H1 (cell line): ENCODE results near the gene POLN. TPM values are rescaled to one million over a fixed set of nuclear protein-coding genes. Genes with fewer than 3 reads are reported as not detected.

Experiments used
- CTCF ChIA-PET: fragments of 300-600 bp; sonication (Branson Sonifier 250); formaldehyde crosslinking; loops from one replicate; lab custom pipeline; 2021; ENCODE audit not compliant: partially characterized antibody; lab: Charles Lee
- POLR2A ChIA-PET: fragments of 300-600 bp; sonication (Branson Sonifier 250); formaldehyde crosslinking; loops from one replicate; lab custom pipeline; 2021; ENCODE audit warnings: inconsistent platforms; ENCODE audit not compliant: partially characterized antibody; lab: Charles Lee
- DNase-seq, 2 experiments: peaks; one replicate each; pipeline versions ENCODE4 v3.0.0 to v3.0.0-alpha.2; 2010 to 2022; ENCODE audit warnings: low spot score in 2 of 2, low read depth in 1 of 2, mixed read lengths in 1 of 2
- FAIRE-seq: peaks from 2 replicates; lab custom pipeline; 2011; peaks lifted over from hg19 to GRCh38; lab: Jason Lieb, UNC
- H2AFZ ChIP-seq: 2 replicates; pipeline ENCODE4 v1.8.1; 2012; ENCODE audit warnings: low read length, inconsistent platforms
- H2AK5ac ChIP-seq: 2 replicates; pipeline ENCODE4 v1.6.1; 2013; ENCODE audit warnings: low read depth, low read length
- H2BK120ac ChIP-seq: replicated peaks from 2 replicates; pipeline ENCODE3; 2013; ENCODE audit warnings: low read depth, low read length, inconsistent platforms
- H2BK12ac ChIP-seq: 2 replicates; pipeline ENCODE4 v1.6.1; 2013; ENCODE audit warnings: low read depth, low read length
- H2BK15ac ChIP-seq: 2 replicates; pipeline ENCODE4 v1.6.1; 2013; ENCODE audit warnings: low read length
- H2BK20ac ChIP-seq: 2 replicates; pipeline ENCODE4 v1.6.1; 2013; ENCODE audit warnings: low read length
- H2BK5ac ChIP-seq: 2 replicates; pipeline ENCODE4 v1.6.1; 2013; ENCODE audit warnings: low read depth, low read length
- H3K14ac ChIP-seq: 2 replicates; pipeline ENCODE4 v1.6.1; 2013; ENCODE audit warnings: inconsistent platforms; ENCODE audit not compliant: insufficient read length
- H3K18ac ChIP-seq: 2 replicates; pipeline ENCODE4 v1.6.1; 2013; ENCODE audit warnings: low read length; ENCODE audit errors: extremely low read depth
- H3K23ac ChIP-seq: 2 replicates; pipeline ENCODE4 v1.6.1; 2013; ENCODE audit warnings: inconsistent platforms; ENCODE audit not compliant: insufficient read length
- H3K23me2 ChIP-seq: 2 replicates; pipeline ENCODE4 v1.6.1; 2013; ENCODE audit warnings: low read depth, low read length
- H3K27ac ChIP-seq: 2 replicates; pipeline ENCODE4 v1.6.1; 2011; ENCODE audit warnings: low read depth, low read length, inconsistent platforms
- H3K27me3 ChIP-seq, 4 experiments: replicated peaks in 1 of 4; 1 replicate in 1 of 4; 2 replicates in 3 of 4; pipeline versions ENCODE4 v1.6.1 to v1.8.1; 2011 to 2013; ENCODE audit warnings: low read length in 3 of 4, mild to moderate bottlenecking in 3 of 4, inconsistent platforms in 2 of 4, mixed read lengths in 2 of 4, moderate library complexity in 1 of 4; ENCODE audit not compliant: control insufficient read depth in 3 of 4, insufficient read depth in 3 of 4; ENCODE audit errors: extremely low read depth in 1 of 4
- H3K36me3 ChIP-seq, 4 experiments: 2 replicates each; pipeline versions ENCODE4 v1.6.1 to v1.8.1; 2011 to 2013; ENCODE audit warnings: mild to moderate bottlenecking in 4 of 4, low read length in 3 of 4, moderate library complexity in 2 of 4, control low read depth in 1 of 4, inconsistent platforms in 1 of 4; ENCODE audit not compliant: insufficient read depth in 4 of 4, control insufficient read depth in 2 of 4
- H3K4ac ChIP-seq: replicated peaks from 2 replicates; pipeline ENCODE3; 2013; ENCODE audit warnings: low read length, low read depth, mixed read lengths, inconsistent platforms; ENCODE audit not compliant: insufficient read length
- H3K4me1 ChIP-seq, 4 experiments: replicated peaks in 1 of 4; 1 replicate in 1 of 4; 2 replicates in 3 of 4; pipeline versions ENCODE4 v1.6.1 to v1.8.1; 2011 to 2013; ENCODE audit warnings: low read length in 3 of 4, inconsistent platforms in 2 of 4, mixed read lengths in 1 of 4; ENCODE audit not compliant: insufficient read depth in 4 of 4, control insufficient read depth in 3 of 4
- H3K4me2 ChIP-seq, 2 experiments: 2 replicates each; pipeline versions ENCODE4 v1.6.1 to v1.8.1; 2011 to 2013; ENCODE audit warnings: low read depth in 2 of 2, low read length in 2 of 2, control low read depth in 1 of 2, inconsistent platforms in 1 of 2, mild to moderate bottlenecking in 1 of 2; ENCODE audit not compliant: insufficient read depth in 1 of 2
- H3K4me3 ChIP-seq, 4 experiments: fragments of 200-600, 300-600 bp in 1 of 4; sonication (generic), shearing (Covaris generic), sonication (Bioruptor Twin) in 1 of 4; 2 replicates each; pipeline versions ENCODE4 v1.5.1 to v1.8.1; 2011 to 2016; ENCODE audit warnings: low read length in 4 of 4, low read depth in 3 of 4, control low read depth in 2 of 4, inconsistent platforms in 2 of 4, mild to moderate bottlenecking in 2 of 4, mixed read lengths in 1 of 4, moderate library complexity in 1 of 4; ENCODE audit not compliant: insufficient read depth in 2 of 4; ENCODE audit errors: extremely low read depth in 1 of 4
- H3K56ac ChIP-seq: replicated peaks from 2 replicates; pipeline ENCODE3; 2013; ENCODE audit warnings: low read depth, mild to moderate bottlenecking, mixed read lengths, low read length, inconsistent platforms; ENCODE audit not compliant: insufficient read length
- H3K79me1 ChIP-seq: 2 replicates; pipeline ENCODE4 v1.6.1; 2013; ENCODE audit warnings: low read depth, low read length, control low read depth
- H3K79me2 ChIP-seq, 2 experiments: 2 replicates each; pipeline versions ENCODE4 v1.6.1 to v1.8.1; 2012 to 2013; ENCODE audit warnings: low read length in 2 of 2, mild to moderate bottlenecking in 2 of 2, inconsistent platforms in 1 of 2; ENCODE audit not compliant: insufficient read depth in 2 of 2, control insufficient read depth in 1 of 2
- H3K9ac ChIP-seq, 4 experiments: replicated peaks in 1 of 4; 1 replicate in 1 of 4; 2 replicates in 3 of 4; pipeline versions ENCODE4 v1.6.1 to v1.8.1; 2011 to 2013; ENCODE audit warnings: low read depth in 3 of 4, low read length in 3 of 4, control low read depth in 2 of 4, mild to moderate bottlenecking in 2 of 4, moderate library complexity in 2 of 4, inconsistent platforms in 1 of 4; ENCODE audit errors: extremely low read depth in 1 of 4
- H3K9me3 ChIP-seq, 2 experiments: 2 replicates each; pipeline versions ENCODE4 v1.6.1 to v1.8.1; 2012 to 2013; ENCODE audit warnings: mild to moderate bottlenecking in 2 of 2, moderate library complexity in 2 of 2, control low read depth in 1 of 2, inconsistent platforms in 1 of 2, low read depth in 1 of 2, low read length in 1 of 2, mixed read lengths in 1 of 2; ENCODE audit not compliant: insufficient read depth in 2 of 2
- H4K20me1 ChIP-seq, 2 experiments: replicated peaks in 1 of 2; 2 replicates each; pipeline versions ENCODE3 to v1.8.1; 2011 to 2013; ENCODE audit warnings: inconsistent platforms in 2 of 2, low read length in 2 of 2, mild to moderate bottlenecking in 1 of 2; ENCODE audit not compliant: insufficient read depth in 2 of 2, control insufficient read depth in 1 of 2
- H4K5ac ChIP-seq: 2 replicates; pipeline ENCODE4 v1.6.1; 2013; ENCODE audit warnings: low read length, low read depth, mixed read lengths, inconsistent platforms; ENCODE audit not compliant: insufficient read length
- H4K8ac ChIP-seq: 2 replicates; pipeline ENCODE4 v1.8.0; 2013; ENCODE audit warnings: mild to moderate bottlenecking, moderate library complexity, low read length, inconsistent platforms; ENCODE audit not compliant: insufficient read depth; ENCODE audit errors: extremely low read depth
- H4K91ac ChIP-seq: replicated peaks from 2 replicates; pipeline ENCODE3; 2013; ENCODE audit warnings: low read length, mixed read lengths, inconsistent platforms; ENCODE audit not compliant: insufficient read length
- EP300 ChIP-seq, 2 experiments: IDR thresholded peaks; 1 replicate in 1 of 2; 2 replicates in 1 of 2; pipeline ENCODE4 v1.6.1; 2011 to 2012; ENCODE audit warnings: low read depth in 2 of 2, low read length in 2 of 2, mild to moderate bottlenecking in 2 of 2, borderline replicate concordance in 1 of 2, inconsistent platforms in 1 of 2, moderate library complexity in 1 of 2
- WGBS, 2 experiments: shearing (Covaris generic) in 1 of 2; methylation state at CpG; one replicate each; pipeline versions ENCODE4 v1.1.6 to v1.1.7; 2013 to 2015; ENCODE audit warnings: low lambda C conversion rate in 2 of 2, mixed read lengths in 2 of 2, inconsistent platforms in 1 of 2, low coverage in 1 of 2, missing lambda C conversion rate in 1 of 2; ENCODE audit not compliant: insufficient replicate concordance in 2 of 2, insufficient coverage in 1 of 2, insufficient read length in 1 of 2; ENCODE audit errors: extremely low coverage in 1 of 2, missing lambda C conversion rate in 1 of 2; 5-methylcytosine and 5-hydroxymethylcytosine counted together
- polyA plus RNA-seq, 7 experiments: library from polyadenylated mRNA; depleted of rRNA in 3 of 7; stranded (reverse) in 5 of 7; unstranded in 2 of 7; fragments of >200 nt in 5 of 7; fragments of 200-250 nt in 2 of 7; gene quantifications; 1 replicate in 5 of 7; 2 replicates in 1 of 7; 4 replicates in 1 of 7; pipeline versions ENCODE4 v1.2.1 to v1.2.3, GENCODE V29; 2011 to 2013; ENCODE audit warnings: missing spikeins in 2 of 7, mixed read lengths in 2 of 7
- total RNA-seq: library from RNA; stranded (reverse); fragmentation: NEBNext Ultra II Directional; extraction: Animal tissue kit (Norgen Biotek cat#: 25700); gene quantifications from 2 replicates; pipeline ENCODE4 v1.2.1, GENCODE V29; 2021

Gene POLN
- total and polyA plus RNA-seq, 2 of the 8 experiments (the other 6 are each of a cell fraction or from before 2014, with no cell fraction given): 0.98 to 1.5 TPM

DNA sequence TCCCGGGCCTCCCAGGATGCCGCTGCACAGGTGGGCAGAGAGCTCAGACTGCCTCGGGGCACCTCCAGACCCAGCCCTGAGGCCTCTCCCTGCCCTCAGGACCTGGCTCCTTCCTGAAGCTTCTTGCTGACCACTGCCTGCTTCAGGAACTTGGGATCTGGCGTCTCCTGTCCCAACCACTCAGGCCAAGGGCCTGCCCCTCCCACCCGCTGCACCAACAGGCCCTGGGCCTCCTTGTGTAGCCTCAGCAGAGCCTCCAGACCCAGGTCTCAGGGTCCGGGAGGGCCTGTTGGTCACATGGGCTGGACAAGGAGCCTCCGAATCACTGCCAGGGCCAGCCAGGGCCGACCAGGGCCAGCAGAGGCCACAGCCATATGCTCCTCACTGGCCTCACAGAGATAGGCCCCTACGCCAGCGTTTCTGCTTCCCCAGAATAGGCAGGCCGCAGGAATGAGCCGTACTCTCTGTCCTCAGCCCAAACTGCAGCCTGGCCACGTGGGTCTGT, 17.2 kb upstream of the POLN start:
- Histone ChIP-seq H4K8ac (no peak overlapping the region), H3K9me3 (no peaks in the 10 kb centered on the region), H3K27me3 (no peaks in the 10 kb centered on the region), H2BK20ac (no peak overlapping the region), H3K4ac (no peak overlapping the region), H2BK120ac (no peak overlapping the region), H3K79me2 (no peaks in the 10 kb centered on the region), H2BK15ac (no peak overlapping the region), H4K20me1 (peaks cover 0 to 6% of the 10 kb centered on the region in 2 experiments), H3K56ac (no peak overlapping the region), H2AFZ (no peak overlapping the region), H3K27ac (no peak overlapping the region), H4K91ac (no peak overlapping the region), H3K79me1 (no peaks in the 10 kb centered on the region), H2BK5ac (no peak overlapping the region), H4K5ac (no peak overlapping the region), H2AK5ac (no peak overlapping the region), H3K9ac (no peak overlapping the region), H3K23me2 (peaks cover 10% of the 10 kb centered on the region; the same call in 1 of the 2 replicates), H3K4me3 (no peak overlapping the region), H3K4me1 (peaks cover 0 to 8% (median 4%) of the 10 kb centered on the region in 4 experiments; a peak in 5 of 7 replicates), H2BK12ac (no peak overlapping the region), H3K36me3 (no peaks in the 10 kb centered on the region; a peak in 1 of 8 replicates), H3K4me2 (no peak overlapping the region), H3K23ac (no peak overlapping the region), H3K18ac (no peak overlapping the region), H3K14ac (no peak overlapping the region)
- CTCF ChIA-PET: interaction anchor here (1.4 to 1.9 kb wide), 2 partner anchors 10 to 42 kb away, joined by 3 to 4 read pairs; no protein-coding TSS in a partner anchor
- POLR2A ChIA-PET: interaction anchor here (1.1 kb wide), 1 partner anchor 46 kb away, joined by 4 read pairs; no protein-coding TSS in a partner anchor
- DNase-seq: no peak
- 86% methylated on average over 13 of the region's 13 CpGs; no CpG with 5 or more reads in 1 of the 2 experiments for WGBS, 2 experiments
- no peak for FAIRE-seq
- TF ChIP-seq EP300 (IDR thresholded peaks at IDR 0.05; ENCODE audit: borderline replicate concordance in 1 of 2, low read depth in 2 of 2, low read length in 2 of 2): no peak
